Fibroblast of peridontal ligament (primary cell): ENCODE results near the gene SIDT1.
"Not testable (repeated sequence)": the region's sequence is repeated elsewhere in the genome, so short reads cannot be mapped to it uniquely, and the experiment has no call there.

Experiments
- DNase-seq: peaks from one replicate; pipeline ENCODE4 v3.0.0-alpha.2; 2010; ENCODE audit errors: extremely low read depth

SIDT1 gene

DNA sequence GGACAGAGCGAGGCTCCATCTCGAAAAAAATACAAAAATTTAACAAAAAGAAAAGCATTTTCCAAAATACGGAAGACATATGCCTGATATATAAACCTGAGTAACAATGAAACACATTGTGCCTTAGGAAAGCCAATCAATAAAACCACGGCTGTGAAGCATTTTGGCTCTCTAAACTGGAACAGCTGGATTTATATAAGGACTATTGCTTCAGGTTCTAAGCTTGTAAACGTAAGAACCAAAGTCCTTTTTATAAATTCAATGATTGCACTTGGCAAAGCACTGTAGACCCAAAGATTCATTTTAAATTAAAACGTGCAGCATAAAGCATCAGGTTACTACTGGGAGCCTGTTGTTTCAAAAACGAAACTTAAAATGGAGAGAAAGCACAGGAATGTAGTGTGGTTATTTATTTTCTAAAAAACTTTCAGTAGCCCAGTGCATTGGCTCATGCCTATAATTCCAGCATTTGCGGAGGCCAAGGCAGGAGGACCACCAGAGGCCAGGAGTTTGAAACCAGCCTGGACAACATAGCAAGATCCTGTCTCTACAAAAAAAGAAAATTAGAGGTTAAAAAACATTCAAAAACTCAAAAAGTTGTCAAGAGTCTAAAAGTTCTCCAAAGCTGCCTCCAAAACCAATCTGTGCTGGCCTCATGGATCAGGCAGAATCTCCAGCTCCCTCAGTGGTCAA, 102.6 kb downstream of the SIDT1 start:
- DNase-seq, result peak; percentile 76

DNA sequence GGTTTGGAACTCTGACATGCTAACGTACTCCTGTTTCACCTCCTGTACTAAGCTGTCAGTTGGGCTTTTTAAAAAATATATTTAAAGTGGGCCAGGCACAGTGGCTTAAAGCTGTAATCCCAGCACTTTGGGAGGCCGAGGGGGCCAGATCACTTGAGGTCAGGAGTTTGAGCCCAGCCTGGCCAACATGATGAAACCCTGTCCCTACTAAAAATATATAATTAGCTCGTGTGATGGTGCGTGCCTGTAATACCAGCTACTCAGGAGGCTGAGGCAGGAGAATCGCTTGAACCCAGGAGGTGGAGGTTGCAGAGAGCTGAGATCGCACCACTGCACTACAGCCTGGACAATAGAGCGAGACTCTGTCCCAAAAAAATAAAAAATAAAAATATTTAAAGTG, 103.7 kb downstream of the SIDT1 start:
- DNase-seq, result not testable (repeated sequence)

DNA sequence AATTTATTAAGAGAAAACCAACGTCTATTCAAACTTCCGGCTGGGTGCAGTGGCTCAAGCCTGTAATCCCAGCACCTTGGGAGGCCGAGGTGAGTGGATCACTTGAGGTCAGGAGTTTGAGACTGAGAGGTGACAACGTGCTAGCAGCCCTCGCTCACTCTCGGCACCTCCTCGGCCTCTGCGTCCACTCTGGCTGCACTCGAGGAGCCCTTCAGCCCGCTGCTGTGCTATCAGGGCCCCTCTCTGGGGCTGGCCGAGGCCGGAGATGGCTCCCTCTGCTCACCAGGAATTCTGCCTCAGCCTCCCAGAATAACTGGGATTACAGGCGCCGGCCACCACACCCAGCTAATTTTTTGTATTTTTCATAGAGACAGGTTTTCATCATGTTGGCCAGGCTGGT, 105.4 kb downstream of the SIDT1 start:
- DNase-seq, result no peak

DNA sequence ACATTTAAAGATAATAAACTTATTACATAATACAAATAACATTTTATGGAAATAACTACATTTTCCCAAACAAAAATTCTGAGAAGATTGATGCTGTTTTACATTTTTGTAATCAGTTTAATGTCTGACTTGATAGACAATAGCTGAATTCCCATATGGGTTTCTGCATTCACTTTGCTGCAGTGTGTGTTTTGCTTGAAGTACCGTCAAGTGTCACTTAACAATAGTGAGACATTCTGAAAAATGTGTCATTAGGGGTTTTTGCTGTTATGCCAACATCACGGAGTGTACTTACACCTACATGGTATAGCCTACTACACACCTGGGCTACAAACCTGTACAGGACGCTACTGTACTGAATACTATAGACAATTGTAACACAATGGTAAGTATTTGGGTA, 106.6 kb downstream of the SIDT1 start:
- DNase-seq, result no peak

DNA sequence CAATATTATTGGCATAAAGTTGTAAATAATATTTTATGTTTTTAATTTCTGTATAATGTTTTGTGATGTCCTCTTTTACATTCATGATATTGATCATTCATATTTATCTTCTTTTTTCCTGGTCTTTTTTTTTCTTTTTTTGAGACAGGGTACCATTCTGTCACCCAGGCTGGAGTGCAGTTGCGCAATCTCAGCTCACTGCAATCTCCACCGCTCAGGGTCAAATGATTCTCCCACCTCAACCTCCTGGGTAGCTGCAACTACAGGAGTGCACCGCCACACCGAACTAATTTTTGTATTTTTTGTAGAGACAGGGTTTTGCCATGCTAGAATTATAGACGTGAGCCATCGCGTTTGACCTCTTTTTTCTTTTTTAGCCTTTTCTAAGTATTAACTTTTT, 111.2 kb downstream of the SIDT1 start:
- DNase-seq, result no peak

DNA sequence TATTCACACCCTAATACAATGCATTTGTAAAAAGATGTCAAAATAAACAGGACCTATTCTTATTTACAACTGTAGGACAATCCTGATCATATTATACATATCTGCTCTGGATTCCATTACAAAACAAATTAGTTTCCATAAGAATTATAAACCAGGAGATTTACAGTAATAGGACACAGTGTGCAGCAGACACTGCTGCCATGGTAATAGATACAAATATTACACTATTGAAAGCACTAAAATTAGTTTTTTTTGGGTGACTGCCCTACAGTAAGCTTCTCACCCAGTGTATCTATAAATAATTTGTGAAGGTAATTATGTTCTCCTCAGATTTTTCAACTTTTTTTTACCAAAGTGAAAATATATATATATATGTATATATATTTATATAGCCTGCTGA, 116.2 kb downstream of the SIDT1 start:
- DNase-seq, result no peak

DNA sequence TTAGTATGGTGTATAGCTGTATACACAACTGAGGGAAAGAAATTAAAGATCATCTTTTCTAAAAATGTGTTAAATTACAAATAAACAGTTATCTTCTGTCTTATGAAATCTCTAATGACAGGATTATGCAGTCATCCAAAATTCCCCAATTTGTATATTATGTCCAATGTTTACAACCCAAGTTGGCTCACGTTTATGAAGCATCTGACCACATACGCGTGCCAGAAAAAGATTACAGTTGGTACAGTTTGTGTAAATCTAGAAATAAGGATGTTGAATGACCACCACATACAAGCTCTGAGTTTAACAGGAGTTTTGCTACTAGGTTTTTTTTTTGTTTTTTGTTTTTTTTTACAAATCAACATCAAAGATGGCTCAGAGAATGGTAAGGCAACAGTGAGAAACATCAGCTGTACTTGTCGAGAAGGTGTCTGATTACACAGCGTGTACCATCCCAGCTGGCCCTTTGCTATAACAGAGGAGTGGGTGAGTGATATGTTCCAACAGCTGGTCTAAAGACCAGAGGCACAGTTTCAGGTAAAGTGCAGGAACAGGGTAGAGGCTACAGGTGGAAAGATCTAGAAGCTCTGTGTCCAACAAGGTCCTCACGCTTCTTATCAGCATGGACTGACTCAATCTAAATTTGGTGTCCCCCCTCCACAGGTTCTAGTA, 117.0 kb downstream of the SIDT1 start:
- no peak for DNase-seq

DNA sequence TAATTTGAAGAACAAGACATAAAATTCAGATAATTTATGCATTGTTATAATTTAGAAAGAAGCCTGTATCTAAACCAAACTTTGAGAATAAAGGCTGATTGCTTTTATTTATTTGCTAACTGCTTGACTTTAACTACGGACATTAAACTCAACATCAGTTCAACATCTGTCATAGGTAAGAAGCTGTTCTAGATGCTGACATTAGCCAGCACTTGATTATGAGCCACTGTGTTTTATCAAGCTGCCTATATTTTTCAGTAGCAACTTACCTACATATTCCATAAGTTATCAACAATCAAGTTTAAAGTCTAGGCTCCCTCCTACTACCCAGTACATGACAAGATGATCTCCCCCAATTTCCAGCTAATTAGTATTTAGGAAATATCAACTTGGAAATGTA, 122.0 kb downstream of the SIDT1 start:
- no peak for DNase-seq

DNA sequence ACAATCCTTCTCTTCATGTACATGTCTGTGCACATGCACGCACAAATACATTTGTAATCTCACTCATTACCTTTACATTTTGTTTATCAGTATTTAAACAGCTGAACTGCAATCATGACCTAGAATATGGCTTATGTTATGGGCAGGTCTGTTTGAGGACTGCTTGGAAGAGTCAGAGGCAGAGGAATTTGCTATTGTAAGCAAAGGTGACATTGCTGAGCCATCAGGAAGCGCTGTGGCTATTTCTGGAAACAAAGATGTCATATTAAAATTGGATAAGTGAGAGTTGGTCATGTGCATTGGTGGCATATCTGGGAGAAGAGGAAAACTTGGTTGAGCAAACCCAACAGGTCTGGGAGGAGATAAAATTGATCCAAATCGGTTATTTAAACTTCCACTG, 122.5 kb downstream of the SIDT1 start:
- DNase-seq, result no peak

DNA sequence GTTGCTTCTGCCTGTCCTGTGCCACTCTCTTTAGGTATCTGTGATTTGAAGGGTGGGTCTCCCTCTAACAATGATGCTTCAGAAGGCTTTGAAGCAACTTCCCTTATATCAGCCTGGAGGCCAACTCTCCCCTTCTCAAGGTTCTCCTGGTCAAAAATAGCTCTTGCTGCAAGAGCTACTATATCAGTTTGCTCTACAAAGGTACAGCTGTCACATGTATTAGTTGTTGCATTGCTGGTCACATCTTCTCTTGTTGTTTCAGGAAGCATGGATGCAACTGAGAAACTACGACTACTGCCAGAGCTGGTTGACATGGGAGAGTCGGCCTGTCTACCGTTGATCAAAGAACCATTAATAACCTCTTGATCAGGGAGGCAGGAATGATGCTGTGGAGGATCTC, 125.8 kb downstream of the SIDT1 start:
- DNase-seq, result no peak

DNA sequence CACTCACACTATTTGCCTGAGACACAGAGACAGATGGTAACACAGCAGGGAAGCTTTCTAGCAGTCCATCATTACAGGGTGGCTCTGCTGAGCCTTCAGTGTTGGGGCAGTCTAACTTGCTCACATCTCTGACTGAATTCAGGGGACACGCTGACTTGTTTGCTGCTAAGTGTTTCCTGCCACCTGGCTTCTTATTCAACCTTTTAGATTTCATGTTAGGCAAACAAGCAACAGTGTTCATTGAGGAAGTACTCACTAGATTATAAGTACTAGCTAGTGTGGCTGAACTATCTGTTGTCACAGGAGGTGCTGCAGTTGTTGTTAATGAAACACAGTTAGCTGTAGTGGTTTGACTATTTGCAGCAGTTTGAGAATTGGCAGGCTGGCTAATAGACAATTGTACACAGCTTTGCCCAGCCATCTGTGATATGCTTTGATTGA, 126.8 kb downstream of the SIDT1 start:
- DNase-seq, result no peak

DNA sequence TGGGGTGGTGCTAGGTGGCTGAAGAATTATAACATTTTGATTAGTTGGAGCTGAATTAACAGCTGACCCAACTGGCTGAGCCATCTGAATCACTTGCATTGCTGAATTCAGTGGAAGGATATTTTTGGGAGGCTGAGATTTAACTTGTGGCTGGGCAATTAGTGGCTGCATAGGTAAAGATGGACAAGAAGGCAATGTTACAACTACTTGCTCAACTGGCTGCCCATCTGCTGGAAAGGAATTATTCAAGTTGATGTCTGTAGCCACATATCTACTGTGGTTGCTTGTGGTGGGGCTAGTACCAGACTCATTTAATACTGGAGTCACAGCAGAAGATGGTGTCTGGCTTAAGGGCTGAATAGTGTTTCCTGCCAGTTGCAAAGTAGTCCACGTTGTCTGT, 127.6 kb downstream of the SIDT1 start:
- DNase-seq, result no peak

DNA sequence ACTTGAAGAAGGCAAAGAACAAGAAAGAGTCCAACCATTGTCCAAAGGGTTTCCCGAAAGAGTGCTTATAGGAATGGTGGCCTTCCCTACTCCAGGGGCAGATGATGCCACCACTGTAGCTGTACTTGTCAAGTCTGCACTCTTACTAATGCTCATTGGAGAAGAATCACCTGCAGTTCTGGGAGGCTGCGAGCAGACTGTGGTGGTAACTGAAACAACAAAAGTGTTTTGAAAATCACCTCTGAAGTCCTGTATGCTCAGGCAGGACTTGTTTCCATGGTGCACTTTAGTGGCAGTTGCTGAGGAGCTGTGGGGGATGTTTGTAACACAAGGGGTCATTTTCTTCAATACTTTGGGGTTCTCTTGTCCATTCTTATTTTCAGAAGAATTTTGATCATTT, 128.1 kb downstream of the SIDT1 start:
- DNase-seq, result no peak

DNA sequence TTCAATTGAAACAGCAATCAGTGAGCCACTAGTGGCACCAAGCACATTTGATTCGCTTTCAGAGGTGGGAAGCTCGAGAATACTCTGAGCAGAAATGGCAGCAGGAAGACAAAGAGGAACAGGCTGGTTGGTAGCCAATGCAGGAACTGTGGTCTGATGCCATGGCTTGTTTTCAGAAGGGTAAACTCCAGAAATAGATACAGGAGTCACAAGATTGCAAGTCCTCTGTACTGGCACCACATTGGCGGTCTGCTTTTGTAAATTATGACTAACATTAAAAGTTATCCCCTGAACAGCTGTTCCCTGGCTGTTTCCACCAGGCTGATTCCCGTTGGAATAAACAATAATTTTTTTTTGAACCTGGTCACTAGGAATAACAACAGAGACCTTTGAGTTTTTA, 128.5 kb downstream of the SIDT1 start:
- DNase-seq, result peak; percentile 54

DNA sequence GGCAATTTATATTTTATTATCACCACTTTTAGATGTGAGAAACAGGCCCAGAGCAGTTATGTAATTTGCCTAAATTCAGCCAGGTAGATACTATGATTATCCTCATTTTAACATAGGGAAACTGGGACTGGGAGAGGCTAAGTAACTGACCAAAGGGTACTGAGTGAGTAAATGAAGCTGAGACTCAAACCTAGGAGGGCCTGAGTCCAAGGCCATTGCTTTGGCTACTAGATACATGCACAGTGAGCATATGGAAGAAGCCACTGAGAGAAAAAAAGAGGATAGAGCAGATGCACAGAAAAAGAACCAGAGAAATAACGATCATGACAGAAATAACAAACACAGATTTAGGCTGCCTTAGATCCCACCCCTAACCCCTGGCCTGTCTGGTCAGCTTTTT, 130.5 kb downstream of the SIDT1 start:
- DNase-seq, result no peak

DNA sequence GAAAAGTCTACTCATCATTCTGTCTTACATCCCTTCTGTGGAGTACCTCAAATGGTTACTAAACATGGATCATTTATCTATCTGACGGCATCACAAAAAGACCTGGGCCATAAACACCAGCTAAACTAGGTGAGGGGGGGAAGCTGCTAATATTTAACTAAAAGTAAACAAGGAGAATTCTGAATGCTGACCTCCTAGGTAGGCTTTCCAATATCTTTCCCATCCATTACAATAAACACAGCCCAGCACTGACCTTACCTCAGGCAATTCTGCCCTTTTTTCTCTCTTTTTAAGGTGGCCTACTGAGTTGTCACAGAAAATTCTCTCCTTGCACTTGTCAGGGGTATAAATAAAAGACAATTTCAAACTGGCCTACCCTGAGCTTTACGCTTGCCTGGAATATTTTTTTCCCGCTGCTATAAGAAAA, 131.0 kb downstream of the SIDT1 start:
- DNase-seq, result no peak

DNA sequence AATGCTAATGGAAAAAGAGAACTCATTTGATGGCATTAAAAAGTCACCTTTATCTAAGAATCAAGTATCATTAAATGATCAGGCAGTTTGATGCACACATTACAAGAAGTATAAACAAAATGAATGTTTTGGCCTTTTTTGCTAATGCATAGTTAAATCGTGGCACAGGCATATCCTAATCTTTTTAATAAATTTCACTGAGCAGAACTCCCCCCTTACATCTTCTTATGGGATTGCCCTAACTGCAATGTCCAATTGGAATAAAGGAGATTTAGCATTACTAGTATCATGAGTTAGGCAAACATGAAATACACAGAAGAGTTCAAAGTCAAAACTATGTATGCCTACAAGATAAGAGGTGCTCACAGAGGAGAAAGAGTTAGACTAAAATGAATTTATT, 131.4 kb downstream of the SIDT1 start:
- DNase-seq, result no peak

DNA sequence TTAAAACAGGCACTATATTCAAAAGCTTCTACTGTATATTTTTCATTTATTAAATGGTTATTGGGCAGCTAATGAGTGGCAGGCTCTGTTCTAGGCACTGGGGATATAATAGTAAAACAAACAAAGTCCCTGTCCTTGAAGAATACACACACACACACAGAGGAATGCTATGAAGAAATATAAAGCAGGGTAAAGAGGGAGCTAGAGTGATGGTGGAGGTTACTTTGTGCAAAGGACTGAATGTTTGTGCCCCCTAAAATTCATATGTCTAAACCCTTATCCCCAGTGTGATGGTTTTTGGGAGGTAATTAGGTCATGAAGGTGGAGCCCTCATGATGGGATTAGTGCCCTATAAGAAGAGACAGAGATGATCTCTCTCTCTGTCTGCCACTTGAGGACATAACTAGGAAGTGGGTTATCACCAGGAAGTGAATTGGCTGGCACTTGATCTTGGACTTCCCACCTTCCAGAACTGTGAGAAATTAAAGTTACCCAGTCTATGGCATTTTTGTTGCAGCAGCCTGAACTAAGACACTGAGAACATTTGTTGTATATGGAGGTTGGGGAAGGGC, 132.3 kb downstream of the SIDT1 start:
- DNase-seq, result no peak

DNA sequence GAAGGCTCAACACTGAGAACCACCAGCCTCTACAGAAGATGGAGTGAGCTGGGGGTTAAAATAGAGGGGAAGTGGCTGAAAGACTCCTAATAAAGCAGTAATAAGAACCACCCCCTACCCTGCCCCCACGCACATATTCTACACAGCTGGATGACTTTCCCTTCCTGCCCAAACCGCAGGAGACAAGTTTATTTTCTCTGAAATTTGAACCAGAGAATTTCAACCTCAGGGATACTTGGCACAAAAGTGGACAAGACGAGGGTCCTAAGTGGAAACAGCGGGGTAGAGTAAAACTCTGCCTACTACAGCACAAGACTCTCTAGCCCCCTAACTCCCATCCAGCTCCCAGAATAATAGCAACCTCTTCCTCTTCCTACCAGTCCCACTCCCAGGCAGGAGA, 135.7 kb downstream of the SIDT1 start:
- peak; percentile 77 for DNase-seq

DNA sequence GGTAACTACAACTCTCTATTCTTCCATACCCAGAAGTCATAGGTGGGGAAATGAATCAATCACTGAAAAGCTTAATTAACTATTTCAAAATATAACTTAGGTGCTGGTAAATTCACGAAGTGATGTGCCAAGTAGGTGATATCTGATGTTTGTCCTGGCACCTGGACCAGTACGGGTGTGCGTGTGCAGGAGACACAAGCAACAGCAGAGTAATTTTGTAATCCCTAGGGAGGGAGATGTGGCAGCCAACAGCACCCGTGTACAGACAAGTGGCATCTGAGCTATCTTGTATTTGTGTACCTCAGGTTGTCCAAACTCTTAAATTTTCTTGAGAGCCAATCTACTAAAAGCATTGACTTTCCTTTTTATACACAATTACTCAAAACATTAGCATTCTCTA, 141.2 kb downstream of the SIDT1 start:
- no peak for DNase-seq

DNA sequence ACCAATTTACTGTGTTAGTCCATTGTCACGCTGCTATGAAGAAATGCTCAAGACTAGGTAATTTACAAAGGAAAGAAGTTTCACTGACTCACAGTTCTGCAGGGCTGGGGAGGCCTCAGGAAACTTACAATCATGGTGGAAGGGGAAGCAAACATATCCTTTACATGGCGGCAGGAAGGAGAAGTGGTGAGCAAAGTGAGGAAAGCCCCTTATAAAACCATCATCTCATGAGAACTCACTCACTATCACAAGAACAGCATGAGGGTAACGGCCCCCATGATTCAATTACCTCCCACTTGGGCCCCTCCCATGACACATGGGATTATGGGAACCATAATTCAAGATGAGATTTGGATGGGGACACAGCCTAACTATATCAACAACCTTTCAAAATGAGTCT, 143.9 kb downstream of the SIDT1 start:
- DNase-seq, result no peak

DNA sequence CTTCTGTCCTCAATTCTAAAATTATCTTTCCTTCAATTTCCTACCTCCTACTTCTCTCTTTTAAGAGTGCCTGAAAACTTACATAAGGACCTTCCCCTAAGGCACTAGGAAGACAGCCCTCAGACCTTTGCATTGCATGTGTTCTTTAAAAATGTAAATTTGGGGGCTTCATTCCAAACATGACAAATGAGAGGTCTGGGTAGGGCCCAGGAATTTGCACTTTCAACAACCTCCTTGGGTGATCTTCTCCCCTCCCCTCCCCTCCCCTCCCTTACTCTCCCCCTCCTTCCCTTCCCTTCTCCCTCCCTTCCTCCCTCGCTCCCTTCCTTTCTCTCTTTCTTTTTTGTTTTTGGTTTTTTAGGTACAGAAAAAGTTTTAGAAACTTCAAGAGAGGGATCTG, 145.4 kb downstream of the SIDT1 start:
- no peak for DNase-seq

DNA sequence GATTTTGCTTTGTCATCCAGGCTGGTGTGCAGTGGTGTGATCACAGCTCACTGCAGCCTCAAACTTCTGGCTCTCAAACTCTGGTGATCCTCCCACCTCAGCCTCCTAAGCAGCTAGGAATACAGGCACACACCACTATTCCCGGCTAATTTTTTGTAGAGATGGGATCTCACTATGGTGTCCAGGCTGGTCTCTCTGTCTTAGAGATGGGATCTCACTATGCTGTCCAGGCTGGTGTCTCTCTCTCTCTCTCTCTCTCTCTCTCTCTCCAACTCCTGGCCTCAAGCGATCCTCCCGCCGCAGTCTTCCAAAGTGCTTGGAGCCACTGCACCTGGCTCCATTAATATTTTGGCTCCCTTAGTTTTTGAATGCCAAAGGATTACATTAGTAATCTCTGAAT, 146.4 kb downstream of the SIDT1 start:
- DNase-seq, result no peak
